Right kidney (tissue), 1 donor: ENCODE measurements around the gene IL17C.
"Not testable (repeated sequence)": the region's sequence is repeated elsewhere in the genome, so short reads cannot be mapped to it uniquely, and the experiment has no call there.

Experiments used
- DNase-seq: peaks from one replicate; pipeline ENCODE4 v3.0.0-alpha.2; 2016

Gene IL17C

GRCh38 chr16:88609426-88609825, 28.9 kb upstream of the IL17C start:
- not testable (repeated sequence) for DNase-seq

GRCh38 chr16:88610080-88610479, 28.3 kb upstream of the IL17C start:
- no peak for DNase-seq

- DNase-seq, result peak; percentile 64
These were observed 27.2 kb upstream of the IL17C start for GRCh38 chr16:88610909-88611812.

- no peak for DNase-seq
These were observed 25.1 kb upstream of the IL17C start for GRCh38 chr16:88613293-88613692.

- no peak for DNase-seq
These were observed 24.2 kb upstream of the IL17C start for GRCh38 chr16:88613911-88614817.

GRCh38 chr16:88614818-88615580, 23.4 kb upstream of the IL17C start:
- no peak for DNase-seq

- no peak for DNase-seq
These were observed 22.1 kb upstream of the IL17C start for GRCh38 chr16:88616320-88616719.

- no peak for DNase-seq
These were observed 21.6 kb upstream of the IL17C start for GRCh38 chr16:88616736-88617135.

GRCh38 chr16:88617268-88618031, 20.9 kb upstream of the IL17C start:
- no peak for DNase-seq

GRCh38 chr16:88618182-88618955, 20.0 kb upstream of the IL17C start:
- no peak for DNase-seq

- no peak for DNase-seq
These were observed 19.3 kb upstream of the IL17C start for GRCh38 chr16:88618956-88619667.

- no peak for DNase-seq
These were observed 18.2 kb upstream of the IL17C start for GRCh38 chr16:88619859-88620815.

GRCh38 chr16:88622125-88622524, 16.2 kb upstream of the IL17C start:
- DNase-seq, result no peak

- DNase-seq, result no peak
These were observed 15.5 kb upstream of the IL17C start for GRCh38 chr16:88622866-88623265.

GRCh38 chr16:88623858-88624257, 14.5 kb upstream of the IL17C start:
- DNase-seq, result no peak

- DNase-seq, result no peak
These were observed 13.9 kb upstream of the IL17C start for GRCh38 chr16:88624481-88624880.

GRCh38 chr16:88624977-88625576, 13.3 kb upstream of the IL17C start:
- DNase-seq, result no peak

- no peak for DNase-seq
These were observed 11.7 kb upstream of the IL17C start for GRCh38 chr16:88626646-88627045.
